NCI-H69 (cell line): ENCODE measurements around the gene ADAR.

Source experiments
- DNase-seq: peaks from one replicate; lab custom pipeline; 2025; lab: John Stamatoyannopoulos, UW

The ADAR gene

DNA sequence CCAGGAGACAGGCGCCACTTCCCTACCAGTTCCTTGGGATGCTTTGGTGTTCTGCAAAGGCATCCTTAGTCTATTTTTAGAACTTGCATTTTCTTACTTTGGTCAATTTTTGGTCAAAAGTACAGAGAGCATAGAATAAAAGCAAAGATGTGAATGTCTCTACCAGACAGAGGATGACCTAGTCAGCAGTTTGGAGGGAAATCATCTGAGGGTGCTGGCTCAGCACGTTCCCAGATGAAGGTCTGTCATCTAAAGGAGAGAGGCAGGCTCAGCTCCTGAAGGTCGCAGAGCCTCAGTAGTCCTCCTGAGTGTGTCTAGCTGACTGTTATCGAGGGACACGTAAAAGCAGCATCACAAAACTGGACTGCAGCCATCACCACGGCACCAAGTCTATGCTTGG is 25.1 kb downstream of the ADAR start:
- DNase-seq = no peak

- no peak for DNase-seq
Observed at GRCh38 chr1:154581766-154582165, 26.2 kb downstream of the ADAR start.

- DNase-seq = no peak
Observed at GRCh38 chr1:154579374-154579773, 28.6 kb downstream of the ADAR start.

GRCh38 chr1:154578058-154578418 is 29.9 kb downstream of the ADAR start:
- DNase-seq = no peak

GRCh38 chr1:154577346-154578057 is 30.5 kb downstream of the ADAR start:
- no peak for DNase-seq

DNA sequence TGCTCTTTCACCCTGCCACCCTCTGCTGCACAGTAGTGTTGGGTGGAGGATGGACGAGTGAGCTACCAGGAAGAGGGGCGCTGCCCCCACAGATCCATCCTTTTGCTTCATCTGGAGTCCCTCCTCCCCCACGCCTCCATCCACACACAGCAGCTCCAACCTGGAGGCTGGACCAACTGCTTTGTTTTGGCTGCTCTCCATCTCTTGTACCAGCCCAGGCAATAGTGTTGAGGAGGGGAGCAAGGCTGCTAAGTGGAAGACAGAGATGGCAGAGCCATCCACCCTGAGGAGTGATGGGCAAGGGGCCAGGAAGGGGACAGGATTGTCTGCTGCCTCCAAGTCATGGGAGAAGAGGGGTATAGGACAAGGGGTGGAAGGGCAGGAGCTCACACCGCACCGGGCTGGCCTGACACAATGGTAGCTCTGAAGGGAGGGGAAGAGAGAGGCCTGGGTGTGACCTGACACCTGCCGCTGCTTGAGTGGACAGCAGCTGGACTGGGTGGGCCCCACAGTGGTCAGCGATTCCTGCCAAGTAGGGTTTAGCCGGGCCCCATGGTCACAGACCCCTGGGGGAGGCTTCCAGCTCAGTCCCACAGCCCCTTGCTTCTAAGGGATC is 31.9 kb downstream of the ADAR start:
- DNase-seq = no peak

DNA sequence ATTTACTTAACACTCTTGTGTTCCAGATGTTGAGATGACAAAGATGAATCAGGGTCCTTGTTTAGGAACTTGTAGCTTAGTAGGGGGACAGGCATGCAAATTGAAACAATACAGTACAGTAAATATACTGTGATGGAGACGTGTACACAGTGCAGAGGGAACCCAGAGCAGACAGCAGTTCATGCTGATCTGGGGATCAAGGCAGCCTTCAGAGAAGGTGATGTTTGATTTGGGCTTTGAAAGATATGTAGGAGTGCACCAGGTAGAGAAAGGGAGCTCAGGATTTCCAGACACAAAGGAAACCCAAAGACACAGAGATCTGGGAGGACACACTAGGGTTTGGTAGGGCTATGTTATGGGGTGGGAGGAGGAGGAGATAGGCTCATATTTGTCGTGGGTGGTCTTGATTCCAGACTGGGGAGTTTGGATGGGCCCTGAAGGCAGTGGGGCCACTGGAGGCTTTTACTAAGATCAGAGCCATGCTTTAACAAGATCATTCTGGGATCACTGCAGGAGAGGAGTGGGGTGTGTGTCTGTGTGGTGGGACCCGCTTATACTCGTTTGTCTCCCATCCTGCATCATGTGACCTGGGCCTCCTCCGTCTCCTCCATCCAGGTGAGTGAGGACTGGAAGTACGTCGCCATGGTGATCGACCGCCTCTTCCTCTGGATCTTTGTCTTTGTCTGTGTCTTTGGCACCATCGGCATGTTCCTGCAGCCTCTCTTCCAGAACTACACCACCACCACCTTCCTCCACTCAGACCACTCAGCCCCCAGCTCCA is 32.6 kb downstream of the ADAR start:
- DNase-seq = no peak

DNA sequence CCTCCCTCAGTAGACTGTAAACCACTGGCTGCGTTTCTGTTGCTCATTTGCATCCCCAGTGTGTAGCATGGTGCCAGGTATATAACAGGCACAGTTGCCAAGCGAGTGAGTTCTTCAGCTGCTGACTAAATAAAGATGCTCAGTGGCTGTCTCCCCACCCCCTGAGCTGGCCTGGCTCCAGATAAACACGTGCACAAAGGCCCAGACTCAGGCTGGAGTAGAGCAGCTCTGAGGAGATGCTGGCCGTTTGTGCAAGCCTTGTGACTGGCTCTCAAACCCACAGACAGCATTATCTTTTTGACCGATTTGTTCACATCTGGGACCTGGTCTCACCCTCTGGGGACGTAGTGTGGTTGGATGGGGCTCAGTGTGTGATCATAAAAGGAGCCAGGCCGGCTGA is 33.3 kb downstream of the ADAR start:
- peak; percentile 49 for DNase-seq

DNA sequence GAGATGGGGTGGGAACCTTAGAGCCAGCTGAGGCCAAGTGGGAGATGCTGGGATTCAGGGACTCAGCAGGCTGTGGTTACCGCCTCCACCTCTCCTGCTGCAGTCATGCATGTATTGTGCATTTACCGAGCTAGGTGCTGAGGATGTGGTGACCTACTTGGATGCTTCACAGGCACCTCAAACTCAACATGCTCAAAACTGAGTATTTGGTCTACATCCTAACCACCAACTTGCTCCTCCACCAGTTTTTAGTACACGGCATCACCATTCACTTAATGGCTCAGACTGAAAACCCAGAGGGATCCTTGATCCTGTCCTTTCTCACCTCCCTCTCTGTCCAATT is 34.8 kb downstream of the ADAR start:
- DNase-seq = no peak

DNA sequence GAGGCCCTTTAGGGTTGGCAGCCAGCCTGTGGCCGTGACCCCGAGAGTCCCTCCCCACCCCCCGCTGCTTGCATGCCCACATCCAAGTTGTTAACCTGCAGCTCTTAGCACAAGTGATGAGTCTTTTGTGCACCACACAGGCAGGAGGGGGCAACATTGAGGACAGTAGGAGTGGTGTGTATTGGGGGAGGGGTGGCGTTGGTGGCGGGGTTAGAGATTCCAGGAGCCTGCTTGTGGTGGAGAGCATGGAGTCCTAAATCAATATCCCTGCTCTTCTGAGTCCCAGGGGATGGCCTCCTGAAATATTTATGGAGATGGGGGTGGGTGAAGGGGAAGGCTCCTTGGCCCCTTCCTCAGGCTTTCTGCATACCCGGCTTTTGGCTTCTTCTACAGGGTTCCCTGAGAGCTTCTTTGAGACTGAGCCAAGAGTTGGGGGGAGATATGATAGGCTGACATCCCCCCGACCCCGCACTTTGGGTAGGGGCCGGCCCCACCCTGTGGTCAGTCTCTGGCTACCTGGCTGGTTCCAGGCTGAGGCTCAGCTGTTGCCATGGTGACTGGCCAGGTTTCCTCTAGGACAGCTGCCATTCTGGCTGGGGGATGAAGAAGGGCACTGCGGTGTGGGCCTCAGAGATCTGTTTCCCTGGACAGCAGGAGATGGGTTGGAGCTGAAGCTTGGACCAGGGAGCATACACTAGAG is 35.4 kb downstream of the ADAR start:
- DNase-seq = no peak

- DNase-seq = no peak
Observed at GRCh38 chr1:154571964-154572288, 36.1 kb downstream of the ADAR start.

DNA sequence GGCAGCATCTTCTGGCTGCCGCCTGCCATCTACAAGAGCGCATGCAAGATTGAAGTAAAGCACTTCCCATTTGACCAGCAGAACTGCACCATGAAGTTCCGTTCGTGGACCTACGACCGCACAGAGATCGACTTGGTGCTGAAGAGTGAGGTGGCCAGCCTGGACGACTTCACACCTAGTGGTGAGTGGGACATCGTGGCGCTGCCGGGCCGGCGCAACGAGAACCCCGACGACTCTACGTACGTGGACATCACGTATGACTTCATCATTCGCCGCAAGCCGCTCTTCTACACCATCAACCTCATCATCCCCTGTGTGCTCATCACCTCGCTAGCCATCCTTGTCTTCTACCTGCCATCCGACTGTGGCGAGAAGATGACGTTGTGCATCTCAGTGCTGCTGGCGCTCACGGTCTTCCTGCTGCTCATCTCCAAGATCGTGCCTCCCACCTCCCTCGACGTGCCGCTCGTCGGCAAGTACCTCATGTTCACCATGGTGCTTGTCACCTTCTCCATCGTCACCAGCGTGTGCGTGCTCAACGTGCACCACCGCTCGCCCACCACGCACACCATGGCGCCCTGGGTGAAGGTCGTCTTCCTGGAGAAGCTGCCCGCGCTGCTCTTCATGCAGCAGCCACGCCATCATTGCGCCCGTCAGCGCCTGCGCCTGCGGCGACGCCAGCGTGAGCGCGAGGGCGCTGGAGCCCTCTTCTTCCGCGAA is 36.6 kb downstream of the ADAR start:
- no peak for DNase-seq

DNA sequence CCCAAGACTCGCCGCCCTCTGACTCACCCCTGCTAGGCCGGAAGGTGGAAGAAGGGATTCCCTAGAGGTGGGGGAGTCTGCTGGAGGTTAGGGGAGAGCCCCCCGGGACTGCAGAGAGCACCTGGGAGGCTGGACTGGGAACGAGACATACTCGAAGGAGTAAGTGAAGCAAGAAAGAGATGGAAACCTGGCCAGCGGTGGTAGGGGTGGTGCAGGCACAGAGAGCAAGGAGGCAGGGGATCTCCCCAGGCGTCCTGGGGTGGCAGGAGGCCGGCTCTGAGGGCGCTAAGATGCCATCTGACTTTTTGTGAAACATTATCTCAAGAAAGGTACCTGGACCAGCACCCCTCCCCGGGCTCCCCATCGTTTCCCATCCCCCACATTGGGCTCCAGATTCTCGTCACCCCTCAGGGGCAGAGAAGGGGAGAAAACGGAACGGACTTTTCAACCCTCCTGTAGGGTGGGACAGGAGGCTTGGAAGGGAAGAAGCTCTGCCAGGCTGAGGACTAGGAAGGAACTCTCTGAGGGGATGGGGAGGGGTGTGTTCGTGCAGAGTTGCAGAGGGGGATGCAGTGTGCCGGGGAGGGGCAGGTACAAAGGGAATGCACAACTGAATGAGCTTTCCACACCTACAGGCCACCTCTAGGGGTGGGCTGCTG is 39.7 kb downstream of the ADAR start:
- DNase-seq = peak; percentile 34

DNA sequence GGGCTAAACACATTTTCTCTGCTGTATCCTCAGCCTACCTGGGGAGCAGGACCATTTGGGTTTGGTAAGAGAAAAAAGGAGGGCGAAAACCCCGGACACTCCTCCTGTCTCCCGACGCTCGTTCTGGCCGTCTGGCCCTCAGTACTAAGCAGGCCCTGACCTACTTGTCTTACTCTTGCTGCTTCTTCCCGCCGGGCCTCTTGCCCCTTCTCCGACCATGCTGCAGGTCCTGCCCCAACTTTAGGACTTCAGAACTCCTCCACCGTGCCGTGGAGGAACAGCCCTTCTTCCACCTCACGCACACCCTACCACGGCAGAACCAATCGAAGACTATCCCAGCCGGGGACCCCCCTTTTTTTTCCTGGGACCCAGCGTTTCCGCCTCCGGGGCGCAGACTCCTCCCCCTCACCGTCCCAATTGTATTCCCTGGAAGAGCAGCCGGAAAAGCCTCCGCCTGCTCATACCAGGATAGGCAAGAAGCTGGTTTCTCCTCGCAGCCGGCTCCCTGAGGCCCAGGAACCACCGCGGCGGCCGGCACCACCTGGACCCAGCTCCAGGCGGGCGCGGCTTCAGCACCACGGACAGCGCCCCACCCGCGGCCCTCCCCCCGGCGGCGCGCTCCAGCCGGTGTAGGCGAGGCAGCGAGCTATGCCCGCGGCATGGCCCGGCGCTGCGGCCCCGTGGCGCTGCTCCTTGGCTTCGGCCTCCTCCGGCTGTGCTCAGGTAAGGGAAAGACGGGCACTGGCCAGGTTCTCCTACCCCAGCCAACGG is 40.4 kb downstream of the ADAR start, which contains the start of gene CHRNB2:
TSS of gene CHRNB2 (plus strand) at position 393 of the 771 bp plus-strand sequence. CDS start at position 660, 267 bp downstream.
- peak; percentile 92 for DNase-seq

DNA sequence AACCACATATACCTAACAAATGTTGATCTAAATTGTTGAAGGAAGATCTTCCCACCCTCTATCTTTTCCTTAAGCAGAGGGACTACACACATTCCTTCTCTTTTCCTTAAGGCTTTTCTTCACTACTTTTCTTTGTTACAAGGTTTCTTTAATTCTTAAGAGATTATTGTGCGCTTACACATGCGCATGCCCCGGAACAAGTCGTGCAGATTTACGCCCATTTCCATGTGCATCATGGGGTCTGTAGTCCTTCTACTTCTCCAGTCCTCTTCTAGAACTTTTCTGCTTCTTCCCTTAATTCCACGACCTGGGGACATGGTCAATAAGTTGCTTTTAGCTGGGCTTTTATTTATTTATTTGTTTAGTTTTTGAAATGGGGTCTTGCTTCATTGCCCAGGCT is 42.1 kb downstream of the ADAR start:
- no peak for DNase-seq

DNA sequence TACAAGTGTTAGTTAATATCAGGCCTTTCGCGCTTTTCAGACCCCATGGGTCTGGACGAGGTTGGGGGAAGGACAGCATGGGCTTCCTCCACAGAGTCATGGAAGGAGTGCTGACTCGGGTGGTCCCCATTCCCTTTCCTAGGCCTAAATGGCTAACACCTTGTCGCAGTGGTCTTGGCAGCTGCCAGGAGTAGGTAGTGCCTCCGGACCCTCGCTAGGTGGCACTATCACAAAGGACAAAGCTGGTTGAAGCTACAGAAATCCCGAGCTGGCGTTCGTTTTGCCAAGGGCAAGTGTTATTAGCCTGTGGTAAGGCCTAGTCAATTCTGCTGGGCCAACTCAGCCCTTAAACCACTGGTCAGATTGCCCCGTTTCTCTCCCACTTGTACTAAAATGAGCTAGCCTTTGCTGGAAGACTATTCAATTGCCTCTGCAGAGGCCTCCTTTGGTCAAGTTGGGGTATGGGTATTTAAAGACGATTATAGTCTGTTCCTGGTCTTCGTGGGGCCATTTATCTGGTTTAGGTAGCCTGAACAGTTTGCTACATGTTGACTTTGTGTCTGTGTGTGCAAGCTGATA is 48.4 kb downstream of the ADAR start:
- DNase-seq = peak; percentile 96

DNA sequence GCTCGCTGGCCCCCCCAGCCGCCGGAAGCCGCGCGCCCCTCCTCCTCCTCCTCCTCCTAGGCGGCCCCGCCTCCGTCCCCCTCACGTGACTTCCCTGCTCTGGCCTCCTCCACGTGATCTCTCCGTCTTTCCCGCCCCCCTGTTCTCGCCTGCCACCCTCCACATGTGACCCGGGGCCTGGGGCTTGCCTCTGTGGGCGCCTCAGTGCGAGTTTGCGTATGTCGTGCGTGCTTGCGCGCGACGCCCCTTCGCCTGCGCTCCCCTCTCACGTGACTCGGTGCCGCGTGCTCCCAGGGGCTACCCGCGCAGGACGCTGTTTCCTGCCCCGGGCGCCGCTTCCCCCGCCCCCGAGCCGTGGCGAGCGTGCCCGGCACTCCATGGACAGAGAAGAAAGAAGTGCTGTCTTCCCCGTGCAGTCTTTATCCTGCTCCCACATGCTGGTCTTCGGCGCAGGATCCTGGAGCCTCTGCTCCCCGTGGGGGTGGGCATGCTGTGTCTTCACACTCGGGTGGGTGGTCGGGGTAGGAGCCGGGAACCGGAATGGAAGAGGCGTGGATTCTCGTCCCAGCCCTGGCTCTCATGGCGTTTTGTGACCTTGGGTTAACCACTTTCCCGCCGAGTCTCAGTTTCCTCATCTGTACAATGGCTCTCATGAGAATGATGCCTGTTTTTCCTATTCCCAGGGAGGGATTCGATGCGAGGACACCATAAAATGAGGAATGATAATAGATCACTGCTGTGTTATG is 49.1 kb downstream of the ADAR start:
- peak; percentile 100 for DNase-seq

GRCh38 chr1:154557939-154558719 is 49.9 kb downstream of the ADAR start, which contains the start of gene UBE2Q1:
UBE2Q1 (minus strand) TSS chr1:154558662; CDS start chr1:154558553, 109 bp downstream.
- peak; percentile 63 for DNase-seq
